Panc1 (cell line): ENCODE measurements around the gene FZR1. TPM values are rescaled to one million over a fixed set of nuclear protein-coding genes. Genes with fewer than 3 reads are reported as not detected.
A peak's percentile ranks its signal among the peaks of the same experiment; 100 is the strongest.

ENCODE experiments used
- ATAC-seq: fragments of 200-7000 bp; cut with Tn5 transposase; 2 replicates; pipeline ENCODE4 v1.9.1; 2020; ENCODE audit warnings: mild to moderate bottlenecking, moderate library complexity
- BruUV-seq: library from RNA; stranded (reverse); fragments of 400-500 nt; replicated peaks from 2 replicates; lab custom pipeline; 2021; lab: Mats Ljungman, UMichigan
- CTCF ChIA-PET: fragments of 300-600 bp; sonication (Branson Sonifier 250); formaldehyde crosslinking; loops from one replicate; lab custom pipeline; 2022; ENCODE audit warnings: antibody characterized with exemption; lab: Charles Lee
- POLR2A ChIA-PET: fragments of 300-600 bp; sonication (Branson Sonifier 250); formaldehyde crosslinking; loops from one replicate; lab custom pipeline; 2022; ENCODE audit warnings: antibody characterized with exemption; lab: Charles Lee
- DNase-seq: peaks from one replicate; pipeline ENCODE4 v3.0.0-alpha.2; 2010; ENCODE audit warnings: low read depth, low spot score
- H3K27ac ChIP-seq: 2 replicates; pipeline ENCODE4 v1.5.1; 2011; ENCODE audit warnings: mild to moderate bottlenecking, low read length, inconsistent platforms
- H3K27me3 ChIP-seq: fragments of 200-500 bp; sonication (Bioruptor generic); 2 replicates; pipeline ENCODE4 v1.6.0; 2014; ENCODE audit warnings: low read length, inconsistent platforms; ENCODE audit not compliant: control insufficient read depth, insufficient read depth
- H3K36me3 ChIP-seq: fragments of 200-500 bp; sonication (Bioruptor generic); 2 replicates; pipeline ENCODE4 v1.5.1; 2014; ENCODE audit warnings: inconsistent platforms, mild to moderate bottlenecking, low read length, moderate library complexity; ENCODE audit not compliant: control insufficient read depth, insufficient read depth
- H3K4me1 ChIP-seq: 2 replicates; pipeline ENCODE4 v1.5.1; 2011; ENCODE audit warnings: inconsistent platforms, mild to moderate bottlenecking, low read length, moderate library complexity; ENCODE audit not compliant: control insufficient read depth, insufficient read depth
- H3K4me3 ChIP-seq, 2 experiments: 2 replicates each; pipeline ENCODE4 v1.5.1; 2011 to 2012; ENCODE audit warnings: low read depth in 2 of 2, low read length in 2 of 2, mild to moderate bottlenecking in 2 of 2, inconsistent platforms in 1 of 2, moderate library complexity in 1 of 2
- H3K9me3 ChIP-seq: fragments of 200-500 bp; sonication (Bioruptor generic); 2 replicates; pipeline ENCODE4 v1.5.1; 2014; ENCODE audit warnings: low read depth, mild to moderate bottlenecking, inconsistent platforms, low read length, moderate library complexity; ENCODE audit not compliant: control insufficient read depth, insufficient read depth
- CTCF ChIP-seq: fragments of 450-650 bp; IDR thresholded peaks from 2 replicates; pipeline ENCODE4 v1.5.1; 2017; ENCODE audit warnings: mild to moderate bottlenecking
- POLR2AphosphoS5 ChIP-seq: IDR thresholded peaks from 2 replicates; pipeline ENCODE4 v1.6.1; 2012; ENCODE audit warnings: mild to moderate bottlenecking, low read depth, low read length, moderate library complexity
- REST ChIP-seq, 2 experiments: IDR thresholded peaks; 2 replicates each; pipeline ENCODE4 v1.6.1; 2011 to 2012; ENCODE audit warnings: low read depth in 2 of 2, control low read depth in 1 of 2, low read length in 1 of 2, mild to moderate bottlenecking in 1 of 2, moderate library complexity in 1 of 2; ENCODE audit not compliant: insufficient read depth in 1 of 2
- SIN3A ChIP-seq: IDR thresholded peaks from 2 replicates; pipeline ENCODE4 v1.6.1; 2012; ENCODE audit warnings: low read depth, mild to moderate bottlenecking, low read length, moderate library complexity, borderline replicate concordance; ENCODE audit not compliant: insufficient read depth
- TCF7L2 ChIP-seq: IDR thresholded peaks from 2 replicates; pipeline ENCODE4 v1.6.1; 2011; ENCODE audit warnings: mild to moderate bottlenecking, low read depth, low read length, inconsistent platforms
- in situ Hi-C: cut with HindIII; loops from 2 replicates; pipeline ENCODE4 v1.10.0; 2016; ENCODE audit warnings: low sequenced_read_pairs, low pct_unique_long_range_greater_than_20kb
- intact Hi-C: fragments of 100-400 bp; cut with micrococcal nuclease; formaldehyde crosslinking; loops from one replicate; pipeline ENCODE4 v1.10.0; 2022; ENCODE audit not compliant: unreplicated experiment
- total RNA-seq: library from RNA; stranded (reverse); gene quantifications from one replicate; pipeline ENCODE4 v1.2.1, GENCODE V29; 2021; ENCODE audit not compliant: unreplicated experiment

FZR1 gene
- total RNA-seq, 1 experiment from 2014 or later: 48.7 TPM

DNA sequence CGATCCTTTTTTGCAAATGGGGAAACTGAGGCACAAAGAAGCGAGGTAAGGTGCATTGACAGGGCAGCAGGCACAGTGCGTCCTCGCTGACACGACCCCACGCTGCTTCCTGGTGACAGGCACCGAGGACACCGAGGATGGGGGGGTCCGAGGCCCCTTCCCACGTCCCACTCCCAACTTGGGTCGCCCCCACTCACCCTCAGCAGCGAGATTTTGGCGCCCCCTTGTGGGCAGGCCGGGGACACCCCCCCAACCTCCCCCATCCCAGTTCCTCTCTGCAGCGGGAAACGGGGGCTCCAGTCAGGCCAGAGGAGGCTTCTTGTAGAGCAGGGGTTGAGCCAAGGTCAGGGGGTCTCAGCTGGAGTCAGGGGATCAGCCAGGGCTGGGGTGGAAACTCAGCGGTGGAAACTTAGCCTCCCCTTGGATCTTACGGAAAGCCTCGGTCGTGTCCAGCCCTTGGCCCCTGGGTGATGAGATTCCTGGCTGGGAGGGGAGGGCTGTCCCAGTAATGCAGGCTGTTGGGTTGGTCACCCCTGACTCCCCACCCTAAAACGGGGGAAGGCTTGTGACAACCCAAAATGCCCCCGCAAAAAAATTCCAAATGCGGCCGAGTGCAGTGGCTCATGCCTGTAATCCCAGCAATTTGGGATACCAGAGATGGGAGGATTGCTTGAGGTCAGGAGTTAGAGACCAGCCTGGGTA, 34.0 kb upstream of the FZR1 start:
- Histone ChIP-seq H3K4me3 (no peak overlapping the region), H3K36me3 (no peaks in the 10 kb centered on the region), H3K27me3 (no peaks in the 10 kb centered on the region), H3K9me3 (no peaks in the 10 kb centered on the region), H3K4me1 (no peaks in the 10 kb centered on the region), H3K27ac (no peak overlapping the region)
- intact Hi-C loops: loop anchor here (2.0 kb wide), 1 partner anchor 145 kb away; no protein-coding TSS in a partner anchor
- in situ Hi-C loops: no loop called here
- no TSS peak for BruUV-seq
- DNase-seq (no peak), ATAC-seq (peak; percentile 40; the same call in 1 of the 2 replicates)
- CTCF ChIA-PET: interaction anchor here (0.7 kb wide), 1 partner anchor 32 kb away, joined by 6 read pairs; no protein-coding TSS in a partner anchor
- POLR2A ChIA-PET: no interaction called here
- TF ChIP-seq CTCF (peak; percentile 90), POLR2AphosphoS5 (no peak), SIN3A (no peak)

- Histone ChIP-seq H3K27ac (no peak overlapping the region), H3K4me3 (no peak overlapping the region), H3K9me3 (no peaks in the 10 kb centered on the region), H3K36me3 (no peaks in the 10 kb centered on the region), H3K27me3 (no peaks in the 10 kb centered on the region), H3K4me1 (no peaks in the 10 kb centered on the region)
- intact Hi-C loops (no loop called here), in situ Hi-C loops (no loop called here)
- no TSS peak for BruUV-seq
- TF ChIP-seq SIN3A (no peak), POLR2AphosphoS5 (no peak), REST (IDR thresholded peaks at IDR 0.05; ENCODE audit: insufficient read depth in 1 of 2, low read depth in 2 of 2, low read length in 1 of 2) (no peak), TCF7L2 (no peak)
- ChIA-PET CTCF (no interaction called here), POLR2A (no interaction called here)
- ATAC-seq: no peak
- DNase-seq: no peak
Measured at GRCh38 chr19:3474010-3474409, 32.1 kb upstream of the FZR1 start.

- DNase-seq: no peak
- Histone ChIP-seq H3K27me3 (no peaks in the 10 kb centered on the region), H3K4me3 (no peak overlapping the region), H3K4me1 (no peaks in the 10 kb centered on the region), H3K36me3 (no peaks in the 10 kb centered on the region), H3K27ac (no peak overlapping the region), H3K9me3 (no peaks in the 10 kb centered on the region)
- no peak for ATAC-seq
- BruUV-seq: no TSS peak
- POLR2A ChIA-PET: no interaction called here
- CTCF ChIA-PET: no interaction called here
- no peak for TF ChIP-seq SIN3A
- TF ChIP-seq POLR2AphosphoS5: no peak
- no peak for TF ChIP-seq CTCF
- no peak for TF ChIP-seq REST (IDR thresholded peaks at IDR 0.05; ENCODE audit: insufficient read depth in 1 of 2, low read depth in 2 of 2, low read length in 1 of 2)
- TF ChIP-seq TCF7L2: no peak
- in situ Hi-C loops (no loop called here), intact Hi-C loops (no loop called here)
Measured at GRCh38 chr19:3474614-3475013, 31.5 kb upstream of the FZR1 start.
